K562 (cell line): ENCODE results near the gene SNX27. TPM values are rescaled to one million over a fixed set of nuclear protein-coding genes. Genes with fewer than 3 reads are reported as not detected.

ENCODE experiments used
- ATAC-seq: fragments of 200-7000 bp; cut with Tn5 transposase; 3 replicates; pipeline ENCODE4 v1.9.1; 2020; ENCODE audit warnings: moderate library complexity
- BruUV-seq: library from RNA; stranded (reverse); fragments of 400-500 nt; replicated peaks from 2 replicates; lab custom pipeline; 2021; lab: Mats Ljungman, UMichigan
- CTCF ChIA-PET: fragments of 300-600 bp; formaldehyde crosslinking; extraction: SDS; loops from one replicate; lab custom pipeline; 2021; ENCODE audit warnings: low intra/inter-chr PET ratio; lab: Yijun Ruan, JAX
- POLR2A ChIA-PET: fragments of 300-600, 350-650 bp; sonication (Branson Sonifier 250); formaldehyde crosslinking; extraction: SDS; loops from one replicate; lab custom pipeline; 2021; ENCODE audit warnings: antibody characterized with exemption, inconsistent platforms; lab: Yijun Ruan, JAX
- DNase-seq, 4 experiments: peaks; one replicate each; pipeline versions ENCODE4 v3.0.0 to v3.0.0-alpha.2; 2011 to 2018; ENCODE audit warnings: low spot score in 3 of 4, mixed read lengths in 3 of 4; ENCODE audit errors: extremely low read depth in 1 of 4
- FAIRE-seq: peaks from 2 replicates; lab custom pipeline; 2011; peaks lifted over from hg19 to GRCh38; lab: Jason Lieb, UNC
- H2AFZ ChIP-seq: 2 replicates; pipeline ENCODE4 v1.6.0; 2011; ENCODE audit warnings: low read depth, low read length, control low read depth, inconsistent platforms
- H3K27ac ChIP-seq: fragments of 200-600 bp; 3 replicates; pipeline ENCODE4 v1.8.0; 2011; ENCODE audit warnings: low read depth, mild to moderate bottlenecking, control low read depth, inconsistent platforms, low read length, moderate library complexity, mixed read lengths; ENCODE audit errors: extremely low read depth
- H3K27me3 ChIP-seq, 2 experiments: fragments of 300-600 bp in 1 of 2; 2 replicates in 1 of 2; 3 replicates in 1 of 2; pipeline versions ENCODE4 v1.6.0 to v1.8.0; 2011; ENCODE audit warnings: inconsistent platforms in 2 of 2, low read length in 2 of 2, mild to moderate bottlenecking in 1 of 2, mixed read lengths in 1 of 2, moderate library complexity in 1 of 2; ENCODE audit not compliant: control insufficient read depth in 2 of 2, insufficient read depth in 2 of 2
- H3K36me3 ChIP-seq: fragments of 300-600 bp; 3 replicates; pipeline ENCODE4 v1.8.0; 2011; ENCODE audit warnings: mild to moderate bottlenecking, low read length, inconsistent platforms; ENCODE audit not compliant: control insufficient read depth, insufficient read depth
- H3K4me1 ChIP-seq, 2 experiments: fragments of 200-600 bp in 1 of 2; replicated peaks in 1 of 2; 2 replicates in 1 of 2; 3 replicates in 1 of 2; pipeline versions ENCODE4 v1.5.1 to v1.8.0; 2011; ENCODE audit warnings: inconsistent platforms in 2 of 2, low read length in 2 of 2, mild to moderate bottlenecking in 1 of 2, mixed read lengths in 1 of 2, moderate library complexity in 1 of 2; ENCODE audit not compliant: control insufficient read depth in 2 of 2, insufficient read depth in 2 of 2
- H3K4me2 ChIP-seq: 2 replicates; pipeline ENCODE4 v1.6.1; 2011; ENCODE audit warnings: low read length, control low read depth, inconsistent platforms, mixed read lengths; ENCODE audit not compliant: insufficient read depth
- H3K4me3 ChIP-seq: fragments of 200-600 bp; sonication (generic), shearing (Covaris generic); 2 replicates; pipeline ENCODE4 v1.5.1; 2016; ENCODE audit warnings: control low read depth, inconsistent platforms
- H3K79me2 ChIP-seq: fragments of 200-600 bp; 3 replicates; pipeline ENCODE4 v1.8.0; 2011; ENCODE audit warnings: low read length, inconsistent platforms; ENCODE audit not compliant: control insufficient read depth, insufficient read depth
- H3K9ac ChIP-seq, 2 experiments: 2 replicates each; pipeline versions ENCODE4 v1.6.0 to v1.6.1; 2011; ENCODE audit warnings: low read depth in 2 of 2, low read length in 2 of 2, control low read depth in 1 of 2, inconsistent platforms in 1 of 2, mild to moderate bottlenecking in 1 of 2, mixed read lengths in 1 of 2; ENCODE audit not compliant: insufficient read depth in 1 of 2
- H3K9me1 ChIP-seq: one replicate; pipeline ENCODE4 v1.6.0; 2011; ENCODE audit warnings: inconsistent platforms, mild to moderate bottlenecking, low read length, moderate library complexity; ENCODE audit not compliant: control insufficient read depth, insufficient read depth
- H3K9me3 ChIP-seq: replicated peaks from 2 replicates; pipeline ENCODE4 v1.5.1; 2011; ENCODE audit warnings: low read depth, low read length, inconsistent platforms; ENCODE audit not compliant: control insufficient read depth, insufficient read depth
- H4K20me1 ChIP-seq: replicated peaks from 2 replicates; pipeline ENCODE4 v1.6.1; 2011; ENCODE audit warnings: low read length, inconsistent platforms, mixed read lengths; ENCODE audit not compliant: control insufficient read depth, insufficient read depth
- ADNP ChIP-seq: fragments of 200-800 bp; sonication (Bioruptor generic); IDR thresholded peaks from 2 replicates; pipeline ENCODE4 v1.6.1; 2016; ENCODE audit warnings: missing genetic modification characterization, missing compliant biosample characterization
- ARHGAP35 ChIP-seq: fragments of 450-650 bp; IDR thresholded peaks from 2 replicates; pipeline ENCODE4 v1.6.1; 2018; ENCODE audit not compliant: partially characterized antibody
- ATF1 ChIP-seq, 2 experiments: fragments of 450-650 bp in 1 of 2; IDR thresholded peaks; 2 replicates each; pipeline ENCODE4 v1.6.1; 2016; ENCODE audit warnings: missing compliant biosample characterization in 1 of 2, missing genetic modification characterization in 1 of 2
- CBFA2T3 ChIP-seq: fragments of 450-650 bp; IDR thresholded peaks from 2 replicates; pipeline ENCODE4 v1.6.1; 2017
- HMBOX1 ChIP-seq: sonication (generic); IDR thresholded peaks from 2 replicates; pipeline ENCODE4 v1.6.1; 2016
- NCOA1 ChIP-seq: fragments of 450-650 bp; IDR thresholded peaks from 2 replicates; pipeline ENCODE4 v1.6.1; 2016; ENCODE audit warnings: low read depth
- NCOR1 ChIP-seq: fragments of 450-650 bp; IDR thresholded peaks from 2 replicates; pipeline ENCODE4 v1.6.1; 2016; ENCODE audit warnings: mild to moderate bottlenecking, moderate library complexity
- RFX1 ChIP-seq: fragments of 450-650 bp; IDR thresholded peaks from 2 replicates; pipeline ENCODE4 v1.6.1; 2016; ENCODE audit warnings: mild to moderate bottlenecking, moderate library complexity
- SAP30 ChIP-seq: fragments of 200-600 bp; sonication (generic); IDR thresholded peaks from 2 replicates; pipeline ENCODE4 v1.6.1; 2012; ENCODE audit warnings: borderline replicate concordance, low read depth, mild to moderate bottlenecking, moderate library complexity, low read length, control low read depth, inconsistent platforms; ENCODE audit not compliant: insufficient read depth, poor library complexity, severe bottlenecking
- SP2 ChIP-seq: IDR thresholded peaks from 2 replicates; pipeline ENCODE4 v1.6.1; 2011; ENCODE audit warnings: mild to moderate bottlenecking, low read depth, low read length, moderate library complexity; ENCODE audit not compliant: poor library complexity, severe bottlenecking; ENCODE audit errors: extremely low read depth
- ZBTB17 ChIP-seq: fragments of 450-650 bp; formaldehyde crosslinking; IDR thresholded peaks from 2 replicates; pipeline ENCODE4 v1.4.0; 2020; ENCODE audit warnings: mild to moderate bottlenecking
- ZBTB43 ChIP-seq: sonication (generic); formaldehyde crosslinking; IDR thresholded peaks from 2 replicates; pipeline ENCODE4 v1.8.0; 2023; ENCODE audit warnings: mild to moderate bottlenecking, missing genetic modification reagents
- ZNF639 ChIP-seq, 2 experiments: fragments of 200-800 bp in 1 of 2; sonication (Bioruptor generic) in 1 of 2; sonication (generic) in 1 of 2; formaldehyde crosslinking in 1 of 2; IDR thresholded peaks in 1 of 2; conservative IDR thresholded peaks in 1 of 2; 2 replicates each; pipeline versions ENCODE4 v1.5.0 to v1.6.1; 2016 to 2020; ENCODE audit warnings: missing compliant biosample characterization in 1 of 2, missing genetic modification characterization in 1 of 2, missing genetic modification reagents in 1 of 2
- WGBS: fragments of 100-300 bp; shearing (Covaris generic); methylation state at CpG from one replicate; pipeline ENCODE4 v1.1.6; 2016; ENCODE audit warnings: low coverage, mixed read lengths; ENCODE audit not compliant: insufficient coverage; ENCODE audit errors: missing lambda C conversion rate; 5-methylcytosine and 5-hydroxymethylcytosine counted together
- in situ Hi-C: fragments of 300-500 bp; cut with MboI; formaldehyde crosslinking; loops from 4 replicates; pipeline ENCODE4 v1.15.0; 2018; ENCODE audit warnings: inconsistent platforms, mixed read lengths
- intact Hi-C: fragments of 100-400 bp; cut with micrococcal nuclease; formaldehyde crosslinking; loops from 2 replicates; pipeline ENCODE4 v1.14.2; 2022
- polyA plus RNA-seq, 8 experiments: library from polyadenylated mRNA; depleted of rRNA in 4 of 8; stranded (reverse) in 5 of 8; unstranded in 3 of 8; fragments of >200 nt; fragmentation: Nextera tagmentation in 2 of 8; fragmentation: Illumina TruSeq in 1 of 8; extraction: Ambion mirVana in 2 of 8; extraction: Trizol in 1 of 8; gene quantifications; 2 replicates each; pipeline versions ENCODE4 v1.2.1 to v1.2.3, GENCODE V29; 2011 to 2014; ENCODE audit warnings: inconsistent platforms in 1 of 8, missing spikeins in 1 of 8
- total RNA-seq, 7 experiments: library from RNA; depleted of rRNA in 6 of 7; stranded (reverse); fragments of >200 nt in 6 of 7; fragmentation: Illumina TruSeq in 2 of 7; extraction: Trizol in 2 of 7; gene quantifications; 2 replicates each; pipeline versions ENCODE4 v1.2.1 to v1.2.3, GENCODE V29; 2011 to 2021; ENCODE audit warnings: low replicate concordance in 1 of 7

Gene SNX27
- total and polyA plus RNA-seq, 9 of the 15 experiments (the other 6 are each of a cell fraction or from before 2014, with no cell fraction given), result 4.5 to 18.7 (median 10.1) TPM

GRCh38 chr1:151668090-151668489 lies 56.2 kb downstream of the SNX27 start:
- Histone ChIP-seq H4K20me1 (no peaks in the 10 kb centered on the region), H3K36me3 (peaks cover 16% of the 10 kb centered on the region; the same call in 2 of the 3 replicates), H3K4me1 (peaks cover 5 to 8% of the 10 kb centered on the region in 2 experiments; a peak in 4 of 5 replicates), H3K27ac (peak overlapping the region; percentile 11; the same call in 1 of the 3 replicates), H2AFZ (no peak overlapping the region), H3K9me3 (no peaks in the 10 kb centered on the region), H3K9ac (no peak overlapping the region), H3K9me1 (no peaks in the 10 kb centered on the region), H3K79me2 (no peaks in the 10 kb centered on the region), H3K4me3 (no peak overlapping the region), H3K4me2 (no peak overlapping the region; the same call in 1 of the 2 replicates), H3K27me3 (no peaks in the 10 kb centered on the region)
- 7% methylated on average over 3 of the region's 3 CpGs for WGBS
- in situ Hi-C loops (no loop called here), intact Hi-C loops (no loop called here)
- ChIA-PET CTCF (no interaction called here), POLR2A (interaction anchor here (0.6 to 1.2 kb wide), 3 partner anchors 15 to 357 kb away, joined by 3 to 5 read pairs (median 3); no protein-coding TSS in a partner anchor)
- ATAC-seq, result peak; percentile 66
- no TSS peak for BruUV-seq
- DNase-seq, result peak in 2 of 4 experiments; percentile 17 to 65
- FAIRE-seq, result peak; percentile 83
- TF ChIP-seq ARHGAP35, result no peak
- TF ChIP-seq SP2, result no peak
- peak; percentile 34; the same call in 1 of the 2 replicates for TF ChIP-seq NCOR1
- no peak for TF ChIP-seq ADNP
- TF ChIP-seq CBFA2T3, result peak; percentile 70
- TF ChIP-seq ZNF639 (CRISPR knock-in tag; conservative IDR thresholded peaks at IDR 0.05 in 1 of 2, IDR thresholded peaks at IDR 0.05 in 1 of 2), result no peak
- TF ChIP-seq ZBTB43 (CRISPR knock-in tag), result no peak
- TF ChIP-seq ATF1 (CRISPR knock-in tag; IDR thresholded peaks at IDR 0.05), result no peak
- no peak for TF ChIP-seq ATF1 (tag; IDR thresholded peaks at IDR 0.05)
- TF ChIP-seq SAP30, result no peak
- no peak for TF ChIP-seq NCOA1
- no peak for TF ChIP-seq ZBTB17 (CRISPR knock-in tag)
- TF ChIP-seq HMBOX1, result peak; percentile 61
- TF ChIP-seq RFX1, result no peak
